Stimulated activated CD8-positive, alpha-beta memory T cell treated with anti-CD3 and anti-CD28 coated beads, Interleukin-12 subunit alpha, Interleukin-12 subunit beta, amount 100 ng/mL, for 1 hour (primary cell): Measurements from ENCODE around the gene SPP1.

Experiments
- DNase-seq: peaks from one replicate; pipeline ENCODE4 v3.0.0-alpha.2; 2020; ENCODE audit warnings: low read depth

Gene SPP1

DNA sequence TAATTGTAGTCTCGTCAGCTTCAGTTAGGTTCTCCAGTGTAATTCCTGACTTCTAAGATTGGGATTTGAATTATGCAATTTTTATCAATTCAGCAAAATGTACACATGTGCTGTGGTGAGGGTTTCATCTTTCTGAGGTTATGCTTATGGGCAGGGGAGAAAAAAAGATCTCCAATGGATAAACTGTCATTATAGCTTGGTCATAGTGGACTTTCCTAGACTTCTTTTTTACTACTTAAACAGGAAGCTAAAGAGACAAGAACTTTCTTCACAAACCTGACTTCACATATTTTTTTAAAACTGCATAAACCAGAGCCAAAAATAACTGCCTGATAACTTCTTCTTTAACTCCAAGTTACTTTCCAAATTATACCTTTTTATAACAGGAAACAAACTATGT is 21.7 kb upstream of the SPP1 start:
- DNase-seq = no peak

DNA sequence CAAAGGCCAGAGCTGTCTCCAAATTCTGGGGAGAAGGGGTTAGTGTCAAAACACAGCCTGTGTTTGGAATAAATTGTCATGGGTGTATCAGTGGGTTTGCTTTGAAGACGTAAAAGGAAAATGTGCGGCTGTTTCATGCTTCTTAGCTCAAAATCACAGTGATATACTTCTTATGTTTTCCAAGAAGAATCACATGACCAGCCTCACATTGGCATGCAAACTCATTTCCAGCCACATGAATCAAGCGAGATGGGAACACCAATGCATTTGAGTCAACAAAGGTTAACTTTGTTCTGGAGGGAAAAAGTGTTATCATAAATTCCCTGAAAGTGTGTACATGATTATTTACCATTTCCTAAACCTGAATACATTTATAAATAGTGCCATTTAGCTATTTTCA is 19.0 kb upstream of the SPP1 start:
- DNase-seq = no peak

GRCh38 chr4:87957061-87957460 is 18.5 kb upstream of the SPP1 start:
- no peak for DNase-seq

GRCh38 chr4:87961993-87962392 is 13.5 kb upstream of the SPP1 start:
- DNase-seq = no peak

GRCh38 chr4:87962398-87963146 is 12.9 kb upstream of the SPP1 start:
- DNase-seq = no peak

DNA sequence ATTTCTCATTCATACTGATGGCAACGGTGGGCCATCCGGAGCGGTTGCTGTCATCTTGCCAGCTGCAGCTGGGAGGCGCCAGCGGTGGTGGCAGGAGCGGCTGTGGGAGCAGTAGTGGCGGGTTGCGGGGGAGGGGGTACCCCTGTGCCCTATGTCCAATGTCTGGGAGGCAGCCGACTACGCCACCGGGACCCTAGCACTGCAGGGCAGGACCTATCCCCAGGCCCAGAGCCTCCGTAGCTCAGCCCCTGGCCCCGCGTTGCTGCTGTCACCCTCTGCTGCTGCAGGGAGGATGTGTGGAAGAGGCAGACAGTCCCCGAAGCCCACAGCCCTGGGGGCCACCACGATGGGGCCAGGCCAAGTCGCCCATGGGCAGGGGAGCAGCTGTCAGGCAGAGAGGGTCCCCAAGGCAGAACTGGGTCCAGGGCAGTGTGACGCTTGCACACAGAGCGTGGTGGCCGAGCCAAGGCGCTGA is 10.0 kb upstream of the SPP1 start:
- DNase-seq = no peak

- DNase-seq = no peak
Measured at GRCh38 chr4:87966095-87966496, 9.4 kb upstream of the SPP1 start.

- no peak for DNase-seq
Measured at GRCh38 chr4:87967193-87967592, 8.3 kb upstream of the SPP1 start.

- no peak for DNase-seq
Measured at GRCh38 chr4:87970121-87970520, 5.4 kb upstream of the SPP1 start.

DNA sequence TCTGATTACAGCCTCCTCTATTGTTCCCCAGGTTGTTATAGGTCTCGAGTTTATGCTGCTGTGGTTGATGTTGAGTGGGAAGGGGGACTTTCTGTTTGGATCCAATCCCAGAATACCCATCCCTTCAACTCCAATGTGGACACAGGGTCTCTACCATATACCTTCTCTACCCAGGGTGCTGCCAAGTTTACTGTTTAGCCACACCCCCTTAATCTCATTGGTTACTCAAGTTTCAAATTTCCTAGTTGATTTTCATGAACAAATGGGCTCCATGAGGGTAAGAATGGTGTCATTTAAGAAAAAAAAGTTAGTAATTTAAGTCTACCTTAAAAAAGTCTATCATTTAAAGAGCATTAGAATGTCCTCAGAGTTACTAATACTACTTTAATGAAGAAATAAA is 3.6 kb upstream of the SPP1 start:
- DNase-seq = no peak

- peak; percentile 26 for DNase-seq
Measured at GRCh38 chr4:87973283-87974169, 2.0 kb upstream of the SPP1 start.

GRCh38 chr4:87974856-87975462 is 555 bp upstream of the SPP1 start:
- DNase-seq = no peak

DNA sequence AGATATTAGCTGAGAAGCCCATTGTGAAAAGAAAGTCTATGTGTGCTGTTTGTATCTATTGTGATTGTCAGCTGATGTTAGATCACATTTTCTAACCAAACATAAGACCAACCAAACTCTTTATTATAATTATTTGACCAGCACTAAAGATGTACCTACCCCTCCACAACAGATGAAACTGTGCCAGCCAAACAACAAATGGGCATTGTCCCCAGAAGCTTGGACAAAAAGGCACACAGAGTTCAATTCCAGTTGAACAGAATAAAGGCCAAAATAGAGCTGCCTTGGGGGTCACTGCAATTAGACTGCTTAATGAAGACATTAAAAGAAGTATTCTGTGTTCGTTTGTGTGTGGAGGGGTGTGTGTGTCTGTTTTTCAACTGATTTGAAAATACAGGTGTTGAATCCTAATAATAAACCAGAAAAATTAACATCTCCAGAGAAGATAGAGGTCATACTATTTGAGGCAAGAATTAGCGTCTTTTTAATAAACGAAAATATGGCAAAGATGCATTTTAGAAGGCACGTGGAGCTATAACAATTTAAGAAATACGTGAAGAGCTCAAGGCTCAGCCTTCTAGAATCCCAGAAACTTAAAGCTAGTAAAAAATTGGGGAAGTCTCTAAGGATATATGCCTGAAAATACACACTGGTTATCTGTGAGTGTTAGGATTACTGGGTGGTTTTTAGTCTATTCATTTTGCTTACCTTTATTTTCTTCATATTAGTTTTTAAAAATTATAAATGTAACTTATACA is 2.2 kb downstream of the SPP1 start:
- DNase-seq = no peak

- no peak for DNase-seq
Measured at GRCh38 chr4:87978681-87979080, 3.2 kb downstream of the SPP1 start.

GRCh38 chr4:87979810-87980209 is 4.3 kb downstream of the SPP1 start:
- DNase-seq = no peak

GRCh38 chr4:87981486-87981885 is 6.0 kb downstream of the SPP1 start:
- no peak for DNase-seq

- no peak for DNase-seq
Measured at GRCh38 chr4:87982036-87982435, 6.5 kb downstream of the SPP1 start.

- no peak for DNase-seq
Measured at GRCh38 chr4:87982446-87983010, 7.0 kb downstream of the SPP1 start.

DNA sequence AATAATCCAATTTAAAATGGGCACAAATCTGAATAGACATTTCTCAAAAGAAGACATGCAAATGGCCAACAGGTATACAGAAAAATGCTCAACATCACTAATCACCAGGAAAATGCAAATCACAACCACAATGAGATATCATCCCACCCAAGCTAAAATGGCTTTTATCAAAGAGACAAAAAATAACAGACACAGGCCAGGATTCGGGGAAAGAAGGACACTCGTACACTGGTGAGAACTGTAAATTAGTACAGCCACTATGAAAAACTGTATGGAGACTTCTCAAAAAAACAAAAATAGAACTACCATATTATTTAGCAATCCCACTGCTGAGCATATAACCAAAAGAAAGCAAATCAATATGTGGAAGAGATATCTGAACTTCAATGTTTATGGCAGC is 8.5 kb downstream of the SPP1 start:
- no peak for DNase-seq

DNA sequence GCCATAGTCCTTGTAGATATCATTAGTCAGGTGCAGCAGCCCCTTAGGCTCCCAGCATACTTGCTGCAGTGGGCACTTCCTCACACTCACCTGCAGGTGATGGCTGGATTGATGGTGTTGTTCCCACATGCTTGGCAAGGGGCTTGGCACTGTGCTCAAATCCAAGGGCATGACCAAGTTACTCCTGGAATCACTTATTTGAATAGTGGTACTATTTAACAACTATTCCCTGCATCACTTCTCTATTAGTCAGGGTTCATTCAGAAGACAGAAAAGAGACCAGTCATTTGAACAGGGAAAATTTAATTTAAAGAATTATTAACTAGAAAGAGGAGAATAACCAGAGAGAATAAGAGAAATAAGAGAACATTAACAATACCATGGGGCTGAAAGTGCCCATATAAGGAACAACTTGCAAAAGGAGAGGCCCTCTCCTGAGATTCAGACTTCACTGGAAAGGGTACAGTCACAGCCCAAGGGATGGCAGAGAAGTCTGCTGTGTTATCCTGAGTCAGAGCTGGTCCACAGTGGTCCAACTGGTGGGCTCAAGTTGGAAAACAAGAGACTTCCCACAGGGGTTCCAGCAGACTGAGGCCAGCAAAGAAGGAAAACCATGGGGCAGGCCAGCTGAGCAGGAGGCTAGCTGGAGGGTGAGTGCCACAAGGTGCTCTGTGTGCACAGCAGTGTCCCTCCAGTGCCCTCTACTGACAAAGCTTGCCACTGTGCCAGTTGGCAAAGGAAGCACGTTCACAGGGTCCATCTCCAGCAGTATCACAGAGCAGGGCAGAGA is 9.8 kb downstream of the SPP1 start:
- DNase-seq = no peak

DNA sequence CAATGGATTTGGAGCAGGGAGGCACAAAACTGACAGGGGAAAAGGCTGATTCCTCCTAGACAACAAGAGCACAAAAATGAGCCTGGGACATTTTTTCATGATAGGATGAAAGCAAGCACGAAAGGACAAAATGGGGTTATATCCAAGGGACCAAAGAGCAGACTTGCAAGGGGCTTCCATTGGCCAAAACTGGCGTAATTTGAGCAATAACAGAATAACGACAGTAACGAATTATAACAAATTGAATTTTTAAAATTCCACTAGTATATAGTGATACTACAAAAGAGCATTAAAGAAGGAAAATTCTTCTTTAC is 10.3 kb downstream of the SPP1 start:
- no peak for DNase-seq
